ENCODE measurements around the gene SMC5. TPM values are rescaled to one million over a fixed set of nuclear protein-coding genes. Genes with fewer than 3 reads are reported as not detected.

SMC5 gene
- total RNA-seq, 1 donor = 28.6 TPM

DNA sequence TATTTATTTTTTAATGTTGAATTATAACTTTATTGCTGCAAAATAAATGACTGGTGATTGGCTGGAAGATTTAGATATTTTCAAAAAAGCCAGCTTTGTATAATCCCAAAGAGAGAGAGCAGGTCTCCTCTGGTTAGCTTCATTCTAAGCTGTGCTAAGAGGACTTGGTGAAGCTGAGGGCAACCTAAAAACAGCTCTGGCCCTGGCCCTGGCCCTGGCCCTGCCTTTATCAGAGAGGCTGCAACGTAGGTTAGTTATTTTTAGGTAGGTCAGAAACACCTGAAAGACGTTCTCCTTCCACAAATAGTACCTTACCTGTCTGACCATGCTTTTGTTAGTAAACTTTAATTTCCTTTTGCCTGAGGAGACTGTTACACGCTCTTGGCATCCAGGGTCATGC is 97.0 kb downstream of the SMC5 start:
- TF ChIP-seq, protein P1, sequence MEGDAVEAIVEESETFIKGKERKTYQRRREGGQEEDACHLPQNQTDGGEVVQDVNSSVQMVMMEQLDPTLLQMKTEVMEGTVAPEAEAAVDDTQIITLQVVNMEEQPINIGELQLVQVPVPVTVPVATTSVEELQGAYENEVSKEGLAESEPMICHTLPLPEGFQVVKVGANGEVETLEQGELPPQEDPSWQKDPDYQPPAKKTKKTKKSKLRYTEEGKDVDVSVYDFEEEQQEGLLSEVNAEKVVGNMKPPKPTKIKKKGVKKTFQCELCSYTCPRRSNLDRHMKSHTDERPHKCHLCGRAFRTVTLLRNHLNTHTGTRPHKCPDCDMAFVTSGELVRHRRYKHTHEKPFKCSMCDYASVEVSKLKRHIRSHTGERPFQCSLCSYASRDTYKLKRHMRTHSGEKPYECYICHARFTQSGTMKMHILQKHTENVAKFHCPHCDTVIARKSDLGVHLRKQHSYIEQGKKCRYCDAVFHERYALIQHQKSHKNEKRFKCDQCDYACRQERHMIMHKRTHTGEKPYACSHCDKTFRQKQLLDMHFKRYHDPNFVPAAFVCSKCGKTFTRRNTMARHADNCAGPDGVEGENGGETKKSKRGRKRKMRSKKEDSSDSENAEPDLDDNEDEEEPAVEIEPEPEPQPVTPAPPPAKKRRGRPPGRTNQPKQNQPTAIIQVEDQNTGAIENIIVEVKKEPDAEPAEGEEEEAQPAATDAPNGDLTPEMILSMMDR (IDR thresholded peaks at IDR 0.05; ENCODE audit: extremely low read depth, low read depth, low read length) = no peak
- no peak overlapping the region for H2AFZ ChIP-seq (ENCODE audit: low read length)
- DNase-seq (ENCODE audit: insufficient read length, low spot score, missing footprints) = no peak
- H3K27ac ChIP-seq (ENCODE audit: low read depth, low read length) = no peak overlapping the region
- H3K9me3 ChIP-seq (ENCODE audit: low read depth, low read length) = no peaks in the 10 kb centered on the region
- H3K4me1 ChIP-seq (ENCODE audit: insufficient read depth, low read length) = no peaks in the 10 kb centered on the region
- peaks cover 12% of the 10 kb centered on the region for H3K36me3 ChIP-seq (ENCODE audit: insufficient read depth, low read length)
- no peaks in the 10 kb centered on the region for H4K20me1 ChIP-seq (ENCODE audit: insufficient read depth, low read length)
- H3K27me3 ChIP-seq (ENCODE audit: insufficient read depth, low read length) = no peaks in the 10 kb centered on the region
- H3K4me3 ChIP-seq (ENCODE audit: insufficient read depth, low read length) = no peak overlapping the region
- H3K79me2 ChIP-seq (ENCODE audit: insufficient read depth, low read length) = no peaks in the 10 kb centered on the region
- no peak overlapping the region for H3K4me2 ChIP-seq (ENCODE audit: insufficient read depth, low read length)

DNA sequence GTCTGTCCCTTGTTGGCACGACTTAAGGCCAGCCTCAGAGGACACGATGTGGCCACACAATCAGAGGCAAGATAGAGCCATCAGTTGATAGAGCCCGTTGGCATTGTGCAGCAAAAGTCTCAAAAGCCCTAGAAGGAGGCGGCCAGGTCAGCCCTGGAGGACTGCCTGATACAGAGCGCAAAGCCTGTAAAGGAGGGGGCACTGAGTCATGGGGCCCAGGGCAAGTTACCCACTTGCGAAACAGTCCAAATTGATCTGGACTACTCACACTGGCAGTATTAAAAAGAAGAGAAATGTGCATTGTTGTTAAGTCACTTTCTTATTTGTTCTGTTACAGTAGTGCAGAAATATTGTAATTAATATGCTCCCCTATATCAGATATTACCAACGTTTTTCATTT is 104.2 kb downstream of the SMC5 start:
- H3K4me1 ChIP-seq (ENCODE audit: insufficient read depth, low read length) = no peaks in the 10 kb centered on the region
- TF ChIP-seq, protein P1 (IDR thresholded peaks at IDR 0.05; ENCODE audit: extremely low read depth, low read depth, low read length) = no peak
- H4K20me1 ChIP-seq (ENCODE audit: insufficient read depth, low read length) = no peaks in the 10 kb centered on the region
- H3K79me2 ChIP-seq (ENCODE audit: insufficient read depth, low read length) = no peaks in the 10 kb centered on the region
- no peaks in the 10 kb centered on the region for H3K36me3 ChIP-seq (ENCODE audit: insufficient read depth, low read length)
- no peaks in the 10 kb centered on the region for H3K9me3 ChIP-seq (ENCODE audit: low read depth, low read length)
- H3K27ac ChIP-seq (ENCODE audit: low read depth, low read length) = no peak overlapping the region
- H3K27me3 ChIP-seq (ENCODE audit: insufficient read depth, low read length) = no peaks in the 10 kb centered on the region
- DNase-seq (ENCODE audit: insufficient read length, low spot score, missing footprints) = no peak
- H3K4me2 ChIP-seq (ENCODE audit: insufficient read depth, low read length) = no peak overlapping the region
- no peak overlapping the region for H2AFZ ChIP-seq (ENCODE audit: low read length)
- H3K4me3 ChIP-seq (ENCODE audit: insufficient read depth, low read length) = no peak overlapping the region

DNA sequence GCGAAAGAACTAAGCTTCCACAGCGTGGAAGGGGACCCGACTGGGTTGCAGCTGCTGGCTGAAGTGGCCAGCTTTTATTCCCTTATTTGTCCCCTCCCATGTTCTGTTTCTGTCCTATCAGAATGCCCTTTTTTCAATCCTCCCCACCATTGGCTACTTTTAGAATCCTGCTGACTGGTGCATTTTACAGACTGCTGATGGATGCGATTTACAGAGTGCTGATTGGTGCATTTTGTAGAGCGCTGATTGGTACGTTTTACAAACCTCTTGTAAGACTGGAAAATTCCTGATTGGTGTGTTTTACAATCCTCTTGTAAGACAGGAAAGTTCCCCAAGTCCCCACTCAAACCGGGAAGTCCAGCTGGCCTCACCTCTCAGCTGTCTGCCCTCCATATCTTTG is 105.0 kb downstream of the SMC5 start:
- Histone ChIP-seq H3K4me3 (ENCODE audit: insufficient read depth, low read length) (no peak overlapping the region), H3K27me3 (ENCODE audit: insufficient read depth, low read length) (no peaks in the 10 kb centered on the region), H2AFZ (ENCODE audit: low read length) (no peak overlapping the region), H4K20me1 (ENCODE audit: insufficient read depth, low read length) (no peaks in the 10 kb centered on the region), H3K27ac (ENCODE audit: low read depth, low read length) (no peak overlapping the region), H3K9me3 (ENCODE audit: low read depth, low read length) (no peaks in the 10 kb centered on the region), H3K4me2 (ENCODE audit: insufficient read depth, low read length) (no peak overlapping the region), H3K36me3 (ENCODE audit: insufficient read depth, low read length) (no peaks in the 10 kb centered on the region), H3K4me1 (ENCODE audit: insufficient read depth, low read length) (no peaks in the 10 kb centered on the region), H3K79me2 (ENCODE audit: insufficient read depth, low read length) (no peaks in the 10 kb centered on the region)
- TF ChIP-seq, protein P1 (IDR thresholded peaks at IDR 0.05; ENCODE audit: extremely low read depth, low read depth, low read length) = no peak
- no peak for DNase-seq (ENCODE audit: insufficient read length, low spot score, missing footprints)

DNA sequence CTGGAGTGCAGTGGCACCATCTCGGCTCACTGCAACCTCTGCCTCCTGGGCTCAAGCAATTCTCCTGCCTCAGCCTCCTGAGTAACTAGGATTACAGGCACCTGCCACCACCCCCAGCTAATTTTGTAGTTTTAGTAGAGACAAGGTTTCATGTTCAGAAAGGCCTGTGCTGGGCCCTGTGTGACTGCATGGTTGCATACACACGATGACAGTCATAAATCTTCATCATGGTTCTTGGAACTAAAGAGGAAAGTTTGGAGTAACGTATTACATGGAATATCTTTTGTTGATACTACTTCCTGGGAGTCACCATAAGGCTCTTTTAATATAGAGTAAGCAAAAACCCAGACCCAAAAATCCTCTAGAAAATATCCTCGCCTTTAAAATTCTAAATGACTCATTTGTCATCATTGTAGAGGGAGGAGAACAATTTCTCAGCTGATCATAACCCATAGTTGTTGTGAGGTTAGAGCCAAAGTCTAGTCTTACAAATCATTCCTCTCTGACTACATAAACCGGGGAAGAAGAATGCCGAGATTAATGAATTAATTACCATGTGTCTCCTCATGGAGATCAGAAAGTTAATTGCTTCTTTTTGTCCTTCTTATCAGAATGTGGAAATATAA is 108.6 kb downstream of the SMC5 start:
- peak; percentile 42 for DNase-seq (ENCODE audit: insufficient read length, low spot score, missing footprints)
- no peaks in the 10 kb centered on the region for H3K27me3 ChIP-seq (ENCODE audit: insufficient read depth, low read length)
- TF ChIP-seq, protein P1 (IDR thresholded peaks at IDR 0.05; ENCODE audit: extremely low read depth, low read depth, low read length) = no peak

More for the DNA sequence above, 108.6 kb downstream of the SMC5 start:
- no peak overlapping the region for H3K4me2 ChIP-seq (ENCODE audit: insufficient read depth, low read length)
- no peak overlapping the region for H2AFZ ChIP-seq (ENCODE audit: low read length)
- no peaks in the 10 kb centered on the region for H3K9me3 ChIP-seq (ENCODE audit: low read depth, low read length)
- H3K4me1 ChIP-seq (ENCODE audit: insufficient read depth, low read length) = no peaks in the 10 kb centered on the region
- H3K27ac ChIP-seq (ENCODE audit: low read depth, low read length) = no peak overlapping the region
- no peaks in the 10 kb centered on the region for H3K79me2 ChIP-seq (ENCODE audit: insufficient read depth, low read length)
- no peak overlapping the region for H3K4me3 ChIP-seq (ENCODE audit: insufficient read depth, low read length)
- no peaks in the 10 kb centered on the region for H4K20me1 ChIP-seq (ENCODE audit: insufficient read depth, low read length)
- H3K36me3 ChIP-seq (ENCODE audit: insufficient read depth, low read length) = no peaks in the 10 kb centered on the region
